NCI-H345 treated with DMSO at 0.1 percent for 48 hours (cell line): ENCODE results near the gene SCYGR7.
"Not testable (repeated sequence)": the region's sequence is repeated elsewhere in the genome, so short reads cannot be mapped to it uniquely, and the experiment has no call there.

Experiments used
- DNase-seq: peaks from one replicate; lab custom pipeline; 2025; ENCODE audit not compliant: unreplicated experiment; lab: John Stamatoyannopoulos, UW

The SCYGR7 gene

DNA sequence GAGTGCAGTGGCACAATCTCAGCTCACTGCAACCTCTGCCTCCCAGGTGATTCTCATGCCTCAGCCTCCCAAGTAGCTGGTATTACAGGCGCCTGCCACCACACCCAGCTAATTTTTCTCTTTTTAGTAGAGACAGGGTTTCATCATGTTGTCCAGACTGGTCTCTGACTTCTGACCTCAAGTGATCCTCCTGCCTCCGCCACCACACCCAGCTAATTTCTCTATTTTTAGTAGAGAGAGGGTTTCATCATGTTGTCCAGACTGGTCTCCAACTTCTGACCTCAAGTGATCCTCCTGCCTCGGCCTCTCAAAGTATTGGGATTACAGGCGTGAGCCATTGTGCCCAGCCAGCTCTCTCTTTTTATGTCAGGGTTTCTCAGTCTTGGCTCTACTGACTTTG, 28.1 kb downstream of the SCYGR7 start:
- not testable (repeated sequence) for DNase-seq

DNA sequence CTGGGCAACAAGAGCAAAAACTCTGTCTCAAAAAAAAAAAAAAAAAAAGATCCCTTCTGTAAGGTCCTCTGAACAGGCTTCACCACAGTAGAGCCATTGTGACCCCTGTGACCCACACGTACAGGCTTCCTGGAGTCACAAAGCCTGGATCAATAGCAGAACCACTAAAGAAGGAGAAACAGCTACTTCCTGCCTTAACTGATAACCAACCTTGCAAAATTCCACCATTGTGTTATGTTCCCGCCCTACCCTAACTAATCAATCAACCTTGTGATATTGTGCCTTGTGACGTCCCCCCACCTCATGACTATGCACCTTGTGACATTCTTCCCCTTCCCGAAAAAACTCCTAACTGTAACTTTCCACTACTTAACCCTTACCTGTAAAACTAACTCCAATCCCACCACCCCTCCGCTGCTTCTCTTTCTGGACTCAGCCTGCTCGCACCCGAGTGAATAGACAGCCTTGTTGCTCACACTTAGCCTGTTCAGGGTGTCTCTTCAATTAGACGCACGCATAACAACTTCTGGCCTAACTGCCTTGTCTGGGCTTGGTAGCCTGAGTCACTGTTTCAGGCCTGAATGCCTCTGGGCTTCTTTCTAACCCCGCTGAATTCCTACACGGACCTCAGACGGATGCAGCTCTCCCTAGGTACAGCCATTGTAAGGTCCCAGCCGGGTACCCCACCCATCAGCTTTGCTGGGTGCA, 31.4 kb downstream of the SCYGR7 start:
- no peak for DNase-seq

DNA sequence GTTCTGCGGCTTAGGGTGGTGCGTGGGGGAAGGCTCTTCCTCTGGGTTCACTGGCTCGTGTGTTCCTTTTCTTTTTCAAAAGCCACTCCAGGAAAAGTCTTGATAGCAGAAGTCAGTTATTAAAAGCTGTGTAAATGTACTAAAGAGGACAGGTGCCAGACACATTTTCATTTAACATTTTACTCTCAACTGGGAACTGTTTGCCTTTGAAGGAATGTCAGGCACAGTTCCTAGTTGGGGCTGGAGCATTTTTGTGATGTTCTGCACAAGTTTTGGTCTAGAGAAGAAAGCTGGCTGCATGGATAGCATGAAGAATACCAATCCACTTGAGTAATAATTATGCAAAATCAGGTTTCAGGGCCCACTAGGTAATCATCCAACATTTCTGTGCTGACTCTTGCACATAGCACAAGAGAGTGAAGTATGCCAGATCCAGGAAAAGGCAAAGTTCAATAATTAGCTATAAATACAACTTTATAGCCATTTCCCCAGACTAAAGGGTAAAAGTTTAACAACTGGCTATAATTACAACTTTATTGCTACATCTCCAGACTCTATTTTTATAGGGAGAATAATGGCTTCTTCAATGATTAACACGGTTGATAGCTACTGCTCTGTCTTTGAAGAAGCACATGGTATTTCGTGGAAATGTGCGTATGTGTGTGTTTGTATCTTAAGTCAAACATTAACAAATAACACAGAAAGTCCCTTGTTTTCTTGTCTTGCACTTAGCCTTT, 33.8 kb downstream of the SCYGR7 start:
- DNase-seq = no peak

DNA sequence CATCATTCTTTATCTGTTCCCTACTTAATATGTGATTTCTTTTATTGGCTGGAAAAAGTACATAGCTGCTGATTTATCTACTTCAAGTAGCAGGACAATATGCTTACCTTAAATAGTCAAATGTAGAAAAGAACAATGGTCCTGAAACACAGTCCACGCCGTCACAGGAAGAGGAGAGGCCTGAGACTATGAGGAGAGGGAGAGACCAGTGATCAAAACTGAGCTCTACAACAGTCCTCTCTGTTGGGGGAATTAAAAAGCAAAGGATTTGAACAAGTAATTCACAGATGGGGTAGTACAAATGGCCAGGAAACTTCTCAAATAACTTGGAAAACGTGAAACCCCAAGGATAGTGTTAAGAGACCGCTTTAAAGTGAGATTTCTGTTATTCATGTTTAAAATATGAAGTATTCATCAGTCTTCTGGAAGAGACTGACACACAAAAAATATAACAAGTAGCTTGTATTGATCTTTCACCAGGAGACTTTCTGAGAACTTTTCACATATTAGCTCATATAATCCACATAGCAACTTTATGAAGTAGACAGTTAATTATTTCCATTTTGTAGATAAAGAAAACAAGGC, 37.7 kb downstream of the SCYGR7 start:
- DNase-seq = no peak

DNA sequence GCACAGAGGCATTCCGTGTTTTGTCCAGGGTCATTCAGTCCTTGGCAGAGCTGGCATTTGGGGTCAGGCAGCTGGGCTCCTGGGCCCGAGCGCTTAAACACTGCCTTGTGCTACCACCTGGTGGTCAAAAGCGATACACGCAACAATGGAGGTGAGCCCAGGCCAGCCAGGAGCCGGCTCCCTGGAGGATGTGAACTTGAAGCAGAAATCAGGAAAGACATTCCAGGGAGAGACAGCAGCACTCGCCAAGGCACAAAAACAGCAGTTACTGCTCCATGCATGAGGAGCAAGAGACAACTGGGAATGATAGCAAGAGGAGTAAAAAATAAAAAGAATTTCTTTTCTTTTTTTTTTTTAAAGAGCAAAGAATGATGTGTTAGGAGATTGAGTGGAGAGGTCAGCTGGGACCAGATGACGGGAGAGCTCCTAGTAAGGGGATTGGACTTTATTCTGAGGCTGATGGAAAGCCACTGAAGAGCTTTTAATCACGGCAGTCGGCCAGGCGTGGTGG, 38.3 kb downstream of the SCYGR7 start:
- peak; percentile 47 for DNase-seq

DNA sequence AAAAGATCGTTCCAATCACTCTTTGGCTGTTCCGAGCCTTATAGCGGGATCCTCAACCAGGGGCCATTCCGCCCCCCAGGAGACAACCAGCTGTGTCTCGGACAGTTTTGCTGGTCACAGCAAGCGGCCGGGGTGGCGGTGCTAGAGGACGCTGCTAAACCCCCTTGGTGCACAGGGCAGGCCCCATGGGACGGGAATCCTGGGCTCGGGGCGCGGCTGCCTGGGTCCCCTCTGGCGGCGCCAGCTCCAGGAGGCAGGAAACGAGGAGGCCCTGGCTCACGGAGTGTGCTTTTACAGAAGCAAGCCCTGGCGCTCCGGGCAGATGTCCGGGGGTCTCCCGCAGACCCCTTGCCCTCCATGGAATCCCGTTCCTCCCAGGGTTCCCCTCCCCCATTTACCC, 39.7 kb downstream of the SCYGR7 start:
- DNase-seq = no peak

DNA sequence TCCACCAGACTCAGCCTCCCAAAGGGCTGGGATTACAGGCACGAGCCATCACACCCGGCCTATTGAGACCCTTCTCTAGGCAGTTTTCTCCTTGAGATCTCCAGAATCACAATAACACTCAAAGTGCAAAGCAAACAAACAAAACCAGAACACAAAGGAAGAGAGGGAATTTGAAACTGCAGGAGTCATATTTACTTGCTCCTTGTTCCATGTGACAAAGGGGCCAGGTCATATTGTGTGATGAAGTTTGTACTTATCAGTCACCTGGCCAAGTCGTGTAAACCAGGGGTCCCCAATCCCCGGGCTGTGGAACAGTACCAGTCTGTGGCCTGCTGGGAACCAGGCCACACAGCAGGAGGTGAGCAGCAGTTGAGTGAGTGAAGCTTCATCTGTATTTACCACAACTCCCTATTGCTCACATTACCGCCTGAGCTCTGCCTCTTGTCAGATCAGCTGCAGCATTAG, 44.1 kb downstream of the SCYGR7 start:
- DNase-seq = peak; percentile 74

DNA sequence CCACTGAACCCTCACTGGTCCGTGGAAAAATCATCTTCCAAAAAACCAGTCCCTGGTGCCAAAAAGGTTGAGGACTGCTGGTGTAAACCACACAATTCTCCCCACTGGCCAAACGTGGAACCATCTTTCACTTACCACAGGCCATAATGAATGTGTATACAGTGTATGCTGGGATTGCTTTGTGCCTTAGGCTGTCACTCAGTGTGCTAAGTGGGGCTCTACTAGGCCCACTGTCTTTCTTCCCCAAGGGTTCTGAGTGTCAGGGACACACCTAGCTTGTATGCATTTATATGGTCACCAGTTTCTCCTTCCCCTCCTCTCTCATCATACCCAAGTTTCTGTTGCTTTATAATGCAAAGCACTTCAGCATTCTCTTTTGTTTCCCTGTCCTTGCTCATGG, 44.8 kb downstream of the SCYGR7 start:
- no peak for DNase-seq

DNA sequence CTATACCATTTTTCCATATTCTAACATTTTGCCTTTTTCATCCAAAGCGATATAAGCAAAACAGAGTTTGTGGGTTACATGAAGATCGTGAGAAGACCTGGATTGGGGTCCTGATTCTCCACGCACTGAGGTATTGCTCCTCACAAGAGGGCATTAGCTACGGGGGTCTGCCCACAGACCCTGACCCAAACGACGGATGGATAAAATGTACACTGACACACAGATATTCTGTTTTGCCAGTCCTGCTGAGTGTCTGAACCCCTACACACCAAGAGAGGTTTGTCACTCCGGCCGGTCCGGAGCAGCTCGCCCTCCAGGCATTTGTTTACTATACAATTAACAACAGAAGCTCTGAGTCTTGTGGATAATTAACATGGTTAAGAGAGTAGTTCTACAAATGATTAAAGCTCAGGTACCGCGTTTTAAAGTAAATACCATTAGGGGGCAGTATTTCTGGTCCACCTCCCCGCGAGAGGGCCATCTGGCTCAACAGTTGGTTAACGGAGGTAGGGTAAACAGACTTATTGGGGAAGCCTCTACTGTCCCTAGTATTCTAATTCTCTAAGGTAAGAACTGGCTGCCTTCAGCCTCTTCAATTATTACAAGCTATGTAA, 46.0 kb downstream of the SCYGR7 start:
- no peak for DNase-seq

DNA sequence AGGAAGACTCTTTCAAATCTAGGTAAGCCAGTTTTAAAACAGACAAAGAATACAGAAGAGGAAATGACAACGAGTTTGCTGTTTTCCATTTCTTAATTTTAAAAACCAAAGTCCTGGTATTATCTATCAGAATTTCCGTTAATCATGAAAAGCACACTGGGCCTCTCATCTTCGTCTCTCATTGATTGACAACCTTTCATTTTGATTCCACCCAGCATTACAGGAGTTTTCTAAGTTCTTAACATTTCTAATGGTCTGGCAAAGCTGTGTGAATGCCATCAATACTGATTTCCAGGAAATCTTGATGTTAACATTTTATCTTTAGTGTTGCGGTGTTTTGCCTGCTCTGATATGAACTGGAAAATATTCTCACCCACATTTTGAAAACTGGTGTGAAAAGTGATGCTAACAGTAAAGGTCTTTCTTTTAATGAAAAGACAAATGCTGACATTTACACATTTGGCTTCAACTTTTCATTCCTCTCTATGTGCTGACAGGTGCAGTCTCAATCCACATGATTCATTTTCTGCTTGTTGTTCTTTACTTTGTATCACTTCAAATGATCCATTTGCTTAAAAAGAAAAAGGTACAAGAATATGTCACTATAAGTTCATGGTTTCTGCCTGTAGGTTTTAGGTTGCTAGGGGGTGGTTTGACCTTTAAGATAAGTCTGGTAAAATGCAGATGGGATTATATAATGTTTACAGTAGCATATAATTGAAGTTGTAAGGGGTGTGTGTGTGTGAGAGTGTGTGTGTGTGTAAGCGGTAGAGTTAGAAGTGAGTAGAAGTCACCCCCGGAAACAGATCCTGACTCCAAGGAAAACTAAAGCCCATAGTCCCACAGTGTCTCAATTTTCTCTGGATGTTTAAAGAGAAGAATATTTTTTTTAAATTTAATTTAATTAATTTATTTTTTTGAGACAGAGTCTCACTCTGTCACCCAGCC, 47.0 kb downstream of the SCYGR7 start:
- no peak for DNase-seq
